K562 (cell line): Measurements from ENCODE around the gene MPV17L2. TPM values are rescaled to one million over a fixed set of nuclear protein-coding genes. Genes with fewer than 3 reads are reported as not detected.

ENCODE experiments used
- CCNT2 ChIP-seq: IDR thresholded peaks from 2 replicates; pipeline ENCODE4 v1.6.1; 2011; ENCODE audit warnings: borderline replicate concordance, low read depth, mild to moderate bottlenecking, moderate library complexity, mixed read lengths, low read length; ENCODE audit not compliant: insufficient read length; ENCODE audit errors: extremely low read depth
- FOXA3 ChIP-seq, 2 experiments: fragments of 450-650 bp in 1 of 2; sonication (generic) in 1 of 2; formaldehyde crosslinking; IDR thresholded peaks in 1 of 2; conservative IDR thresholded peaks in 1 of 2; 2 replicates each; pipeline versions ENCODE4 v1.4.0 to v1.8.0; 2020 to 2022; ENCODE audit warnings: mild to moderate bottlenecking in 2 of 2, missing genetic modification reagents in 1 of 2
- HNRNPH1 ChIP-seq: fragments of 200-400 bp; formaldehyde crosslinking; optimal IDR thresholded peaks from 2 replicates; pipeline ENCODE3; 2017; ENCODE audit warnings: low read depth, mild to moderate bottlenecking, low read length, moderate library complexity
- JUND ChIP-seq, 2 experiments: IDR thresholded peaks; 2 replicates in 1 of 2; 3 replicates in 1 of 2; pipeline ENCODE4 v1.6.1; 2011; ENCODE audit warnings: borderline replicate concordance in 2 of 2, low read depth in 2 of 2, low read length in 2 of 2, improper control_type of control experiment in 1 of 2, missing biosample characterization in 1 of 2, missing genetic modification characterization in 1 of 2, missing genetic modification reagents in 1 of 2
- MTA2 ChIP-seq: fragments of 450-650 bp; IDR thresholded peaks from 2 replicates; pipeline ENCODE4 v1.6.1; 2016; ENCODE audit warnings: low read depth
- NR2F6 ChIP-seq: fragments of 450-650 bp; formaldehyde crosslinking; IDR thresholded peaks from 2 replicates; pipeline ENCODE4 v1.4.0; 2020; ENCODE audit warnings: mild to moderate bottlenecking
- SAFB ChIP-seq: fragments of 200-400 bp; formaldehyde crosslinking; IDR thresholded peaks from 2 replicates; pipeline ENCODE4 v1.6.1; 2017; ENCODE audit warnings: low read depth, low read length, borderline replicate concordance
- STAT5B ChIP-seq: fragments of 250-450 bp; sonication (Bioruptor Pico); IDR thresholded peaks from 2 replicates; pipeline ENCODE4 v1.8.0; 2021; ENCODE audit warnings: mild to moderate bottlenecking, inconsistent platforms
- TAL1 ChIP-seq: fragments of 450-650 bp; IDR thresholded peaks from 2 replicates; pipeline ENCODE4 v1.6.1; 2016; ENCODE audit warnings: mild to moderate bottlenecking
- YY1 ChIP-seq, 3 experiments: IDR thresholded peaks; 2 replicates each; pipeline ENCODE4 v1.6.1; 2011; ENCODE audit warnings: low read length in 2 of 3, mild to moderate bottlenecking in 2 of 3, moderate library complexity in 2 of 3, borderline replicate concordance in 1 of 3, control low read depth in 1 of 3, low read depth in 1 of 3; ENCODE audit not compliant: insufficient read depth in 3 of 3, insufficient replicate concordance in 2 of 3, control insufficient read depth in 1 of 3, insufficient read length in 1 of 3; ENCODE audit errors: extremely low read depth in 1 of 3
- ZC3H4 ChIP-seq: sonication (generic); formaldehyde crosslinking; IDR thresholded peaks from 2 replicates; pipeline ENCODE4 v1.9.0; 2021; ENCODE audit warnings: missing genetic modification reagents, borderline replicate concordance
- ZFP91 ChIP-seq: sonication (generic); formaldehyde crosslinking; IDR thresholded peaks from 2 replicates; pipeline ENCODE4 v1.8.0; 2022; ENCODE audit warnings: mild to moderate bottlenecking, missing genetic modification reagents
- ZNF134 ChIP-seq: fragments of 250-450 bp; sonication (Bioruptor Pico); conservative IDR thresholded peaks from 2 replicates; pipeline ENCODE4 v1.4.0; 2020
- ZNF384 ChIP-seq: IDR thresholded peaks from 2 replicates; pipeline ENCODE4 v1.6.1; 2012; ENCODE audit warnings: low read depth, low read length, improper control_type of control experiment
- ZNF512 ChIP-seq: IDR thresholded peaks from 2 replicates; pipeline ENCODE4 v1.6.1; 2016; ENCODE audit warnings: missing genetic modification characterization, missing compliant biosample characterization
- ZNF764 ChIP-seq: fragments of 250-450 bp; sonication (Bioruptor Pico); IDR thresholded peaks from 2 replicates; pipeline ENCODE4 v1.4.0; 2020; ENCODE audit warnings: low read depth, mild to moderate bottlenecking, moderate library complexity
- polyA plus RNA-seq, 8 experiments: library from polyadenylated mRNA; depleted of rRNA in 4 of 8; stranded (reverse) in 5 of 8; unstranded in 3 of 8; fragments of >200 nt; fragmentation: Nextera tagmentation in 2 of 8; fragmentation: Illumina TruSeq in 1 of 8; extraction: Ambion mirVana in 2 of 8; extraction: Trizol in 1 of 8; gene quantifications; 2 replicates each; pipeline versions ENCODE4 v1.2.1 to v1.2.3, GENCODE V29; 2011 to 2014; ENCODE audit warnings: inconsistent platforms in 1 of 8, missing spikeins in 1 of 8
- total RNA-seq, 7 experiments: library from RNA; depleted of rRNA in 6 of 7; stranded (reverse); fragments of >200 nt in 6 of 7; fragmentation: Illumina TruSeq in 2 of 7; extraction: Trizol in 2 of 7; gene quantifications; 2 replicates each; pipeline versions ENCODE4 v1.2.1 to v1.2.3, GENCODE V29; 2011 to 2021; ENCODE audit warnings: low replicate concordance in 1 of 7

MPV17L2 gene
- total and polyA plus RNA-seq, 9 of the 15 experiments (the other 6 are each of a cell fraction or from before 2014, with no cell fraction given) = 10.6 to 60.2 (median 28.5) TPM

DNA sequence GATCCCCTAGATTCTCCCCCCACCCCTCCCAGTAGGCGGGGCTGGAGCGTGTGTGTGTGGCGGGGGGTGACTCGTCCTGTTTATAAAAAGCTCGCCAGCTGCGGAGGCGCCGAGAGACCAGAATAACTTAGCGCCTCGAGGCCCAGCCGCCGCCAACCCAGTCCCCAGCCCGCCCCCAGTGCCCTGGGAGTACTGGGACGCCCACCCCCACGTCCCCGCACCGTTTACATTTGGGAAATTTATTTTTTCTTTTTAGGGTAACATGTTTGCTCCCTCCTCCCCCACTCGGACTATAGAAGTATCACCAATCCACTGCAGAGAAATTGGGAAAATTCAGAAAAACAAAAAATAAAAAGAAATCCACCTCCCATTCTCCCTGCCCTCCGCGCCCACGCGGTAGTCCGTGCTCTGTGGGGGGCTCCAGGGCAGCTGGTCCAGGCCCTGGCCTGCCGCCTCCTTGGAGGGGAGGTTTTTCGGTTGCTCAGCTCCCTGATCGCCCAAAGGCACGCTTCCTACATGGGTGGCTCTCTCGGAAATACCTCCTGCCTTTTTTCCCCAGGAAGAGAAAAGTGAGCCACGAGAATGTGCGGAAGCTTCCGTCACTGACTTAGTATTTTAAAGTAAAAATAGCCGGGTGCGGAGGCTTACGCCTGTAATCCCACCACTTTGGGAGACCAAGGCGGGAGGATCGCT is 12.3 kb downstream of the MPV17L2 start (continued):
- TF ChIP-seq HNRNPH1 = no peak
- TF ChIP-seq ZNF512 (tag) = no peak
- peak; percentile 32; the same call in 1 of the 2 replicates for TF ChIP-seq JUND (IDR thresholded peaks at IDR 0.05; ENCODE audit: borderline replicate concordance, low read depth, low read length)
- TF ChIP-seq JUND (tag; IDR thresholded peaks at IDR 0.05; ENCODE audit: borderline replicate concordance, low read depth, low read length) = no peak
- no peak for TF ChIP-seq SAFB
- no peak for TF ChIP-seq MTA2
- TF ChIP-seq TAL1 = no peak
- 0 out of 2 replicates have a peak, but pooled peaks have one; percentile 9 for TF ChIP-seq ZNF384
- no peak for TF ChIP-seq ZNF134
- TF ChIP-seq ZNF764 = no peak
- TF ChIP-seq STAT5B (CRISPR knock-in tag) = no peak
- TF ChIP-seq CCNT2 = peak; percentile 31
- TF ChIP-seq NR2F6 (CRISPR knock-in tag) = no peak
- no peak for TF ChIP-seq ZFP91 (CRISPR knock-in tag)
- TF ChIP-seq FOXA3 (CRISPR knock-in tag; conservative IDR thresholded peaks at IDR 0.05 in 1 of 2, IDR thresholded peaks at IDR 0.05 in 1 of 2) = peak in 1 of 2 experiments; percentile 49; a peak in 1 of 4 replicates
- 0 out of 2 replicates have a peak, but pooled peaks have one; percentile 46 for TF ChIP-seq ZC3H4 (CRISPR knock-in tag)
- peak in 1 of 3 experiments; percentile 3 for TF ChIP-seq YY1 (IDR thresholded peaks at IDR 0.05; ENCODE audit: borderline replicate concordance in 1 of 3, control insufficient read depth in 1 of 3, extremely low read depth in 1 of 3, insufficient read depth in 3 of 3, insufficient read length in 1 of 3, insufficient replicate concordance in 2 of 3, low read depth in 1 of 3, low read length in 2 of 3)
